Measurements from ENCODE around the gene FOXD4L4.
"Not testable (repeated sequence)": the region's sequence is repeated elsewhere in the genome, so short reads cannot be mapped to it uniquely, and the experiment has no call there.

- TF ChIP-seq PATZ1 (tag by site-specific recombination; IDR thresholded peaks at IDR 0.05); TRIM28 (IDR thresholded peaks at IDR 0.05; ENCODE audit: borderline replicate concordance, low read length); ZEB2 (tag by site-specific recombination; IDR thresholded peaks at IDR 0.05); ZNF501 (tag by site-specific recombination; IDR thresholded peaks at IDR 0.05); CTCF (tag by site-specific recombination; IDR thresholded peaks at IDR 0.05): not testable (repeated sequence)
Measured at GRCh38 chr9:65737096-65737564, at the start of gene FOXD4L4.
